ENCODE results near the gene PALS2.

Gene PALS2

GRCh38 chr7:24549991-24550390 is 23.3 kb upstream of the PALS2 start:
- TF ChIP-seq CTCF (IDR thresholded peaks at IDR 0.05; ENCODE audit: control extremely low read depth, extremely low read depth, low read depth, missing control alignments) = no peak
- ChIA-PET CTCF (no interaction called here), POLR2A (no interaction called here)
- no peak for DNase-seq (ENCODE audit: extremely low spot score)

- ChIA-PET CTCF (interaction anchor here (0.7 to 1.8 kb wide), 3 partner anchors 10 to 174 kb away, joined by 3 to 4 read pairs (median 3); no protein-coding TSS in a partner anchor), POLR2A (no interaction called here)
- TF ChIP-seq CTCF (IDR thresholded peaks at IDR 0.05; ENCODE audit: control extremely low read depth, extremely low read depth, low read depth, missing control alignments) = no peak
- DNase-seq (ENCODE audit: extremely low spot score) = no peak
Observed at GRCh38 chr7:24555184-24555583, 18.1 kb upstream of the PALS2 start.

GRCh38 chr7:24555719-24556118 is 17.5 kb upstream of the PALS2 start:
- ChIA-PET CTCF (interaction anchor here (0.7 to 1.8 kb wide), 3 partner anchors 10 to 174 kb away, joined by 3 to 4 read pairs (median 3); no protein-coding TSS in a partner anchor), POLR2A (no interaction called here)
- no peak for TF ChIP-seq CTCF (IDR thresholded peaks at IDR 0.05; ENCODE audit: control extremely low read depth, extremely low read depth, low read depth, missing control alignments)
- DNase-seq (ENCODE audit: extremely low spot score) = no peak

GRCh38 chr7:24560772-24561171 is 12.5 kb upstream of the PALS2 start:
- CTCF ChIA-PET = no interaction called here
- no peak for TF ChIP-seq CTCF (IDR thresholded peaks at IDR 0.05; ENCODE audit: control extremely low read depth, extremely low read depth, low read depth, missing control alignments)
- POLR2A ChIA-PET = no interaction called here
- DNase-seq (ENCODE audit: extremely low spot score) = no peak

- no peak for TF ChIP-seq CTCF (IDR thresholded peaks at IDR 0.05; ENCODE audit: control extremely low read depth, extremely low read depth, low read depth, missing control alignments)
- CTCF ChIA-PET = interaction anchor here (0.6 to 1.4 kb wide), 2 partner anchors 10 to 65 kb away, joined by 3 read pairs; no protein-coding TSS in a partner anchor
- POLR2A ChIA-PET = no interaction called here
- no peak for DNase-seq (ENCODE audit: extremely low spot score)
Observed at GRCh38 chr7:24566274-24566673, 7.0 kb upstream of the PALS2 start.

GRCh38 chr7:24570983-24571382 is 2.3 kb upstream of the PALS2 start:
- ChIA-PET CTCF (interaction anchor here (0.9 to 1.7 kb wide), 2 partner anchors 9 to 18 kb away, joined by 3 read pairs; no protein-coding TSS in a partner anchor), POLR2A (no interaction called here)
- DNase-seq (ENCODE audit: extremely low spot score) = no peak
- TF ChIP-seq CTCF (IDR thresholded peaks at IDR 0.05; ENCODE audit: control extremely low read depth, extremely low read depth, low read depth, missing control alignments) = no peak

Measured in GM10248 (cell line).